HG03342 (cell line): ENCODE results near the gene C8G.

Experiments used
- ATAC-seq: cut with Tn5 transposase; IDR thresholded peaks from one replicate; pipeline ENCODE4 v1.9.1; 2021; ENCODE audit warnings: mild to moderate bottlenecking, moderate library complexity; ENCODE audit not compliant: unreplicated experiment

C8G gene

GRCh38 chr9:136952876-136953770, 8.1 kb downstream of the C8G start:
- no peak for ATAC-seq

DNA sequence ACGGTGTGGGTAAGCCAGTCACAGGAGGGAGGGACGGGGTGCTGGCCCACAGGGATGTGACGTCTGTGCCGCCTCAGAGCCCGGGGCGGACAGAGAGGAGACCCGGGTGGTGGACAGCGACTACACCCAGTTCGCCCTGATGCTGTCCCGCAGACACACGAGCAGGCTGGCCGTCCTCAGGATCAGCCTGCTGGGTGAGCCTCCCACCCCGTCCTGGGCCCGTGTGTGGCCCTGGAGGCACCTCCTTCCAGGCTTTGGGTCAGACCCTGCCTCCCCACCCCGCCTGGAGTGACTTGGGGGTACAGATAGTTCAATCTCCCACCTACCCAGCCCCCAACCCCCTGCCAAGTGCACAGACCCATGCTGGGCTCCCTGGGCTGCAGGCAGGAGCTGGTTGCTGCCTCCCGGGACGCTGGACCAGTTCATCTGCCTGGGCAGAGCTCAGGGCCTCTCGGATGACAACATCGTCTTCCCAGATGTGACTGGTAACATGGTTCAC, 8.8 kb downstream of the C8G start:
- no peak for ATAC-seq

DNA sequence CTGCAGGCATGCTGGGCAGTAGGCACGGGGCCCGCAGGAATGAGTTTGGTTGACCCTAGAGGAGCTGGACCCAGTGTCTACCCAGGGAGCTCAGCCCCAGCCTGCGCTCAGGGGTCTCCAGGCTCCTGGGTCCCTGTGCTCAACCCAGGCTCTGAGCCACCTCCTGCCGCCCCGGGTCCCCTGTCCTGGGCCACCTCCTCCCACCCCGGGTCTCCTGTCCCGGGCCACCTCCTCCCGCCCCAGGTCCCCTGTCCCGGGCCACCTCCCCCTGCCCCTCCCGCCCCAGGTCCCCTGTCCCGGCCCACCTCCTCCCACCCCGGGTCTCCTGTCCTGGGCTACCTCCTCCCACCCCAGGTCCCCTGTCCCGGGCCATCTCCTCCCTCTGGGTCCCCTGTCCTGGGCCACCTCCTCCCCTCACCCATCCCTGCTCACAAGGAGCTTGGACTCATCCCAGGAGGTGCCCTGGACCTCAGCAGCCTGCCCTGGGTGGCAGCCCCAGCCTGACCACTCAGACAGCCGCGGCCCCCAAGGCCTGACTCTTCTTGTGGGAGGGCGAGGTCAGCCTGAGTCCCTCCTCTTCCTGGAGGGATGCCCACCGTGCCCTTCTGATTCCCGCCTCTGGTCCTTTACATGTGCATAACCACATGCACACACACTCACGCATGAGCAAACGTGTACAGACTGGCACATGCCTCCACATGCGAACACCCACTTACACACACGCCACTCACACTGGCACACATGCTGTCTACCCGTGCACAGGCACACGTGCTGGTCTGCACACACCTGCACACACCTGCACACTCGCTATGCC, 9.4 kb downstream of the C8G start:
- no peak for ATAC-seq

DNA sequence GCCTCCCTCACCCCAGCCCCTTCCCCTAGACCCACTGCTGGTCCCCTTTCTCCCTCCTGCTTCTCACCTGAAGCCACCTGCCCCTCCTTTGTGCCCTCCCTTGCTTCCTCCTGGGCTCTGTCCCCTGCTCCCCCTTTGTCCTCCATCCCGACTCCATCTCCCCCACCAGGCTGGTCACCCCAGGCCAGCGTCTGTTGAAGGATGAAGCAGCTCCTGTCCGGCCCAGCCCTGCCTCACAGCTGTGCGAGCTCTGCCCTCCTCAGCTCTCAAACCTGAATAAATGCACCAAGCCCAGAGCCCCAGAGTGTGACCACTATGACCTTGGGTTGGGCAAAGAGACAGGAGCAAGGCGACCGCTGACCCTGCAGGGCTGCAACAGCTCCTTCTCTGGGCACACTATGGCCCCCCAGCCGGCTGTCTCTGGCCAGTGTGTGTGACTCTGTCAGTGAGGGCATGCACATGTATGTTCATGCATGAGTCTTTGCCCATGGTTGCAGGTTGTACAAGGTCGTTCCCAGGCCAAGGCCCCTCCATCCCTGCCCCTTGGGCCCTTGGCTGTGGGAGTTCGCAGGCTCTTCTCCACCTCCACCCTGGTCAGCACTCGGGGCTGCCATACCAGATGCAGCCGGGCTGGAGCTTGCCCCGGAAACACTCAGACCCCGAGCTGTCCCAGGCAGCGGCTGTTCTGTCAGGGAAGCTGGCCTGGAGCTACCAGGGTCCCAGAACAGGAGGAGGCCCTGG, 10.3 kb downstream of the C8G start:
- ATAC-seq, result no peak

DNA sequence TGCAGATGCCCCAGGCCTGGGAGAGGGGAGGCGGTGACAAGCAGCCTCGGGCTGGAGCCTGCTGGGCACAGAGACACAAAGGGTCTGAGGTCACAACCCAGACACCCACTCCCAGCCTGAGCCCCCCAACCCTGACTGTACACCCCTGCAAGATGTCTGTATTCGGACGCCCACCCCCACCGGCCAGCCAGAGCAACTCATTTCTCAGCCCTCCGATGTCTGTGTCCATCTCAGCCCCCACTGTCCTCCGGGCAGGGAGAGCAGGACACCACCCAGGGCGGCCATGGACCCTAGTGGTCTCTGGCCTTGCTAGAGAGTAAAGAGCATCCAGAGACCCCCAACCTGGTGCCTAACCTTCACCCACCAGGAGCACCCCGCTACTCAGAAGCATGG, 10.9 kb downstream of the C8G start:
- ATAC-seq, result no peak

- ATAC-seq, result no peak
Observed at GRCh38 chr9:136956604-136957003, 11.6 kb downstream of the C8G start.

- ATAC-seq, result no peak
Observed at GRCh38 chr9:136957461-136957860, 12.4 kb downstream of the C8G start.

- ATAC-seq, result no peak
Observed at GRCh38 chr9:136957901-136958300, 12.9 kb downstream of the C8G start.

- no peak for ATAC-seq
Observed at GRCh38 chr9:136958473-136958872, 13.4 kb downstream of the C8G start.

DNA sequence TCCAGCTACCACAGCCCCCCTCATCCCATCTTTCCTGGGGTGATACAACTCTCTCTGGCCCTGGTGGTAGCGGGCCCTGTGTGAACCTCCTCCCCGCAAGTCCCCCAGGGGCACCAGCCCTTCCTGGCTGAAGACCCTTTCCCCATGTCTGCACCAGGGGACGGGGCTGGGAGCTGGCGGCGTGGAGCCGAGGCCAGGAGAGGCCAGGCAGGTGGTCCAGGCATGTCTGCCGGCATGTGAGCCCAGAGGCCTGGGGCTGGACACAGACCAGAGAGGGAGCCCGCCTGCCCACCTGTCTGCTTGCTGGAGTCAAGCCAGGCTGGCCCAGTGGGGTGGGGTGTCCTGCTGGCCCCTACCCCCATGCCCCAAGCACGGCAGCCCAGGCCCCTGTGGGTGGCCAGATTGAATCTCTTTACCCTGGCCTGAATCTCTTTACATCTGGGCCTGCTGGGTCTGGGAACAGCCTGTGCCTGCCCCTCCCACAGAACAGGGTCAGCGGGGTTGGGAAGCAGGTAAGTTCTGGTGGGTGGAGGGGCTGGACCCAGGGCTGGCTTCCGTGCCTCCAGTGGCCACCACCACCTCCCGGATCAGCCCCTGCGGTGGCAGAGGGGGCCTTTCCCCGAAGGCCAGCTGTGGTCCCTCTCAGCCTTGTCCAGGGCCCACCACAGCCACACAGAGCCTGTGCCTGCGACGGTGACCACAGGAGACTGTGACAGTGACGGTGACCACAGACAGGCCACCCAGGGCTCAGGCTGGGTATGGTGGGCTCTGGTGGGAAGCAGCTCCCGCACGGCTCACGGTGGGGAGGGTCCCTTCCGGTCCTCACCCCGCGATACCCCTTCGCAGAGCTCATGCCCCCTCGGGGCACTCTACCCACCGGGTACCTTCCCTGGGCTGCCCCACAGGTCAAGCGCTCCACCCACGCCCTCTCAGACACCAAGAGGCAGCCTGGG, 14.1 kb downstream of the C8G start:
- ATAC-seq, result no peak

- no peak for ATAC-seq
Observed at GRCh38 chr9:136960212-136960937, 15.3 kb downstream of the C8G start.

GRCh38 chr9:136960938-136961275, 15.9 kb downstream of the C8G start:
- ATAC-seq, result no peak

DNA sequence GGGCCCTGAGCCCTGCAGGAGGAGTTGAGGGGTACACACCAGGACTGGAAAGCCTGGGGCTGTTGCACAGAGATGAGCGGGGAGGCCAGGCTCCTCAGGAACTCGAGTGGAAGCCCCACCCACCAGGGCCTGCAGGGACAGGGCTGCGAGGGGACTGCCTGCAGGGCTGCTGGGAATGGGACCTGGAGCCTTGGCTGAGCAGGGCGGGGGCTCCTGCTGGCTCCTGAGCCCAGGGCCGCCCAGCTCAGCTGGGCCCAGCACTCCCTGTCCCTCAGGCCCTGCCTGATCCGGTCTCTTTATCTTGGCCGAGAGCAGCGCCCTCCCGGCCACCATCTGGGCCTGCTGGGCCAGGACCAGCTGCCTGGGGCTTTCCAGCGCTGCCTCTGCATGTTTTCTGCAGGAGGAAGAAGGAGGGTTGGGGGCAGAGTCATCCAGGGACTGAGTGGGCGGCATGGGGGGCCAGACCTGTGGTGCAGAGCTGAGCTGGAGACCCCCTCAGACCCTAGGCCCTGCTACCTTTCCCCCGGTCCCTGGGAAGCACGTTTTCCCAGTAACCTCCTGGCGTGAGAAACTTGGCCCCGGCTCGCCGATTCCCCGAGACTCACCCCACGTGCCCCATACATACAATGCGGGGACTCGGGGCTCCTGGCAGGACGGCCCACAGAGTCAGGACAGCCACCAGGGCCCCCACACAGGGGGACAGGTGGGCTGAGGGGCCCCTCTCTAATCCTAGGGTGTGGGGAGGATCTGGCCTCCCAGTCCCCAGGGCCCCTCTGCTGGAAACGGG, 16.4 kb downstream of the C8G start:
- ATAC-seq, result no peak

GRCh38 chr9:136962163-136962562, 17.1 kb downstream of the C8G start:
- no peak for ATAC-seq

DNA sequence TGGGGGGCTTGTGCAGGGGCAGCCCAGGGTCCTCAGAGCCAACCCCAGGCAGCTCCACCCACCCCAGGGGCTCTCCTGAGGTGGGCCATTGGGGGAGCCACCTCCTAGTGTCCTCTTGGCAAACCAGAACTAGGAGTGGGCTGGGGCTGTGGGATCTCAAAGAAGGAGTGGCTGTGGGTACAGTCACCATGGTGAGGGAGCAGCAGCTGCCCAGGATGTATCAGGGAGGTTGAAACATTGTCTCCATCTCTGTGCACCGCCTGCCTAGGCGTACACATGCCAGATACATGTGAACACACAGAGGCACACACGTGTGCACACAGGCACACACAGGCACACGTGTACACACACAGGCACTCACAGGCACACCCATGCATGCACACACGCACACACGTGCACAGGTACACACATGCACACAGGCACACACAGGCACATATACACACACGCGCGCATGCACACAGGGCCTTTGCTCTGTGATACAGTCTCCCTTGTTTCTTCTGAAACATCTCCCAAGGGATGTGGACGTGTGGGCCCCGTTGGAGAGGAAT, 17.7 kb downstream of the C8G start:
- no peak for ATAC-seq

GRCh38 chr9:136963341-136963740, 18.3 kb downstream of the C8G start:
- no peak for ATAC-seq

GRCh38 chr9:136963751-136964150, 18.7 kb downstream of the C8G start:
- no peak for ATAC-seq

GRCh38 chr9:136964171-136964689, 19.2 kb downstream of the C8G start:
- ATAC-seq, result no peak
